DMS53 treated with DMSO at 0.1 percent for 48 hours (cell line): ENCODE results near the gene CYTH1.

Experiments used
- DNase-seq: peaks from one replicate; lab custom pipeline; 2025; ENCODE audit not compliant: unreplicated experiment; lab: John Stamatoyannopoulos, UW

CYTH1 gene

DNA sequence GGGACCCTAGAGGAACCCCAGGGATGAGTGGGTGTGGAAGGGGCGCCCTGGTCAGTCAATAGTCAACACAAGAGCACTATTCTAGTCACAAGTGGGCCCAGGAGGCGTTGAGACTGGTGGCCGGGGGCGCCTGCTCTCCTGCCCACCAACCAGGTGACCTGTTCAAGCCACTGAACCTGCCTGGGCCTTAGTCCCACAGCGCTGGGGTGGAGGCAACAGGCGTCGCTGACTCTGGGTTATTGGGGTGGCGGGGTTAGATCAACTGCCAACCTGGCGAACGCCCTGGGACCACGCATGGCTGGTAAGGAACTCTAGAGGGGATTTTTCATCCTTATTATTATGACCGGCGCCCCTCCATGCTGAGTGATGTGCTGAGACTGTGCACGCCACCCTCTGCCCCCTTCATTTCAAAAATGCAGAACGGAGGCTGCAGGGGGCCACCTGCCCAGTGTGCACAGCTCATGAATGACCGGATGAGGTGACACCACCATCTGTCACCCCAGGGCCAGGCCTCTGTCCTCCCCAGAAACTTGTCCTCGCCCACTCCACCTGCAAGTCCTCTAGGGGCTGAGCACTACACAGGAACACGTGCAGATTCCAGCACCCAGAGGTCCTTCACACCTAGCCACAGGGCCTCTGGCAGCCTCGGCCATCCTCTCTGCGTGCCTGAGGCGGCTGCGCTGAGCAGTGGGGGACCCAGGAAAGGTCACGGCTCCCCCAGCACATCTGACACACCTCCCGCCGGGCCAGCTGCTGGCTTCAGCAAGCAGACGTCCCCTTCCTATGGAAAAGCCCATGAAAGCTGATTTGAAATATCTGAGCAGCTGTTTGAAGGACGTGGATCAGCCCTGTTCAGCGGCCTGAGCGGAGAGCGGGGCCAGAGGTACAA is 153.3 kb downstream of the CYTH1 start:
- no peak for DNase-seq

DNA sequence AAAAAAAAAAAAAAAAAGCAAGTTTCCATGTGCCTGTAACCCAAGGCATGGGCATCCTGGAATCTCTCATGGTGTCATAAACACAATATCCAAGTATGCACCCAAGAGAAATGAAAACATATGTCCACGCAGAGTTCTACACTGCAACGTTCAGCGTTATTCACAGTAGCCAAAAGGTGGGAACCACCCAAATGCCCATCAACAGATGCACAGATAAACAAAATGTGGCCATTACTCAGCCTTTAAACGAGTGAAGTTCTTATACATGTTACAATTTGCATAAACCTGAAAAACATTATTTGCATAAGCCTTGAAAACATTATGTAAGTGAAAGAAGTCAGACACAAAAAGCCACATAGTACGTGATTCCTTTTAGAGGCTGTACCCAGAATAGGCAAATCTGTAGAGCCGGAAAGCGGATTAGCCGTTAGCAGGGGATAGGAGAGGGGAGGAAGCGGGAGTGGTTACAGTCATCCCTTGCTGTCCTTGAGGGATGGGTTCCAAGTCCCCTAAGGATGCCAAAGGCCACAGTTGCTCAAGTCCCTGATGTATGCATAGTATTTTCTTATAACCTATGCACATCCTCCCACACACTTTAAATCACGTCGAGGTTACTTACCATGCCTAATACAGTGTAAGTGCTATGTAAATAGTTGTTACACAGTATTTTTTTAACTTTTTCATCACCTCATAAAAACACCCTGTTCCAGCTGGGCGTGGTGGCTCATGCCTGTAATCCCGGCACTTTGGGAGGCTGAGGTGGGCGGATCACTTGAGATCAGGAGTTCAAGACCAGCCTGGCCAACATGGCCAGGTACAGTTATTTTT is 157.5 kb downstream of the CYTH1 start:
- DNase-seq = no peak
